AG04449 (cell line): Measurements from ENCODE around the gene SMKR1.

Source experiments
- CTCF ChIA-PET: fragments of 350-600 bp; formaldehyde crosslinking; extraction: SDS; loops from one replicate; lab custom pipeline; 2021; ENCODE audit warnings: antibody characterized with exemption; lab: Yijun Ruan, JAX
- POLR2A ChIA-PET: fragments of 400-600, 350-600 bp; formaldehyde crosslinking; extraction: SDS; loops from one replicate; lab custom pipeline; 2020; ENCODE audit warnings: antibody characterized with exemption, inconsistent platforms; lab: Yijun Ruan, JAX
- DNase-seq: peaks from one replicate; pipeline ENCODE4 v3.0.0-alpha.2; 2010; ENCODE audit warnings: low read depth, low spot score
- H3K4me3 ChIP-seq: 2 replicates; pipeline ENCODE4 v1.5.1; 2011; ENCODE audit warnings: low read depth, mild to moderate bottlenecking, control low read depth, low read length
- TF ChIP-seq, protein P1 (sequence below): IDR thresholded peaks from one replicate; pipeline ENCODE4 v1.5.1; 2011; ENCODE audit warnings: mild to moderate bottlenecking, moderate library complexity, low read length, control low read depth, inconsistent platforms; ENCODE audit not compliant: insufficient read depth; ENCODE audit errors: missing control alignments

SMKR1 gene

DNA sequence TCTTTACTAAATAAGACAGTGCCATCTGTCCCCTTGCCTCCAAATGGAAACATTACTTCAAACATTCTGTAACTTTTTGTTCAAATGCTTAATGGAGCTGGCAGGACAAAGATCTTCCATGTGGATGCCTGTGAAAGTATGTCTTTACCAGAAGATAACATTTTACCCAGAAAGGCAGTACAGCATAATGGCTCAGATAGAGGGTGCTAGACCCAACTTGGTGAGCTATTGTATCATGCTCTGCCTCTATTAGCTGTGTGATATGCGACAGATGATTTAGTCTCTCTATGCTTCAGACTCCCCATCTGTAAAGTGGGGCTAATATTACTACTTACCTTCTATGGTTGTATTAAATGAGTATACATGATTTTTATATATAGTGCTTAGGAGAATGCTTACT, 8.8 kb upstream of the SMKR1 start:
- no peak for DNase-seq
- ChIA-PET POLR2A (no interaction called here), CTCF (interaction anchor here (0.5 to 1.3 kb wide), 2 partner anchors 115 to 275 kb away, joined by 3 to 4 read pairs; no protein-coding TSS in a partner anchor)

DNA sequence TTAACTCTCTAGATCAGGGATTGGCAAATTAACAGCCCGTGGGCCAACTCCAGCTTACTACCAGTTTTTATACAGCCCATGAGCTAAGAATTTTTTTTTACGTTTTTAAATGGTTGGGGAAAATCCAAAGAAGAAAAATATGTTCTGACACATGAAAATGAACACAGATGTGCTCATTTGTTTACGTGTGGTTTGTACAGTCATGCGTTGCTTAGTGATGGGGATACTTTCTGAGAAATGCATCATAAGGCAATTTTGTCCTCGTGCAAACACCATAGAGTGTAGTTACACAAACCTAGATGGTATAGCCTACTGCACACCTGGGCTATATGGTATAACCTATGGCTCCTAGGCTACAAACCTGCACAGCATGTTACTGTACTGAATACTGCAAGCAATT, 8.3 kb upstream of the SMKR1 start:
- ChIA-PET CTCF (interaction anchor here (0.5 to 1.3 kb wide), 2 partner anchors 115 to 275 kb away, joined by 3 to 4 read pairs; no protein-coding TSS in a partner anchor), POLR2A (no interaction called here)
- peak; percentile 71 for DNase-seq
- H3K4me3 ChIP-seq, result no peak overlapping the region
- TF ChIP-seq, protein P1, sequence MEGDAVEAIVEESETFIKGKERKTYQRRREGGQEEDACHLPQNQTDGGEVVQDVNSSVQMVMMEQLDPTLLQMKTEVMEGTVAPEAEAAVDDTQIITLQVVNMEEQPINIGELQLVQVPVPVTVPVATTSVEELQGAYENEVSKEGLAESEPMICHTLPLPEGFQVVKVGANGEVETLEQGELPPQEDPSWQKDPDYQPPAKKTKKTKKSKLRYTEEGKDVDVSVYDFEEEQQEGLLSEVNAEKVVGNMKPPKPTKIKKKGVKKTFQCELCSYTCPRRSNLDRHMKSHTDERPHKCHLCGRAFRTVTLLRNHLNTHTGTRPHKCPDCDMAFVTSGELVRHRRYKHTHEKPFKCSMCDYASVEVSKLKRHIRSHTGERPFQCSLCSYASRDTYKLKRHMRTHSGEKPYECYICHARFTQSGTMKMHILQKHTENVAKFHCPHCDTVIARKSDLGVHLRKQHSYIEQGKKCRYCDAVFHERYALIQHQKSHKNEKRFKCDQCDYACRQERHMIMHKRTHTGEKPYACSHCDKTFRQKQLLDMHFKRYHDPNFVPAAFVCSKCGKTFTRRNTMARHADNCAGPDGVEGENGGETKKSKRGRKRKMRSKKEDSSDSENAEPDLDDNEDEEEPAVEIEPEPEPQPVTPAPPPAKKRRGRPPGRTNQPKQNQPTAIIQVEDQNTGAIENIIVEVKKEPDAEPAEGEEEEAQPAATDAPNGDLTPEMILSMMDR, result no peak

More for the DNA sequence above, 8.8 kb upstream of the SMKR1 start:
- H3K4me3 ChIP-seq, result no peak overlapping the region
- TF ChIP-seq, protein P1, result peak; percentile 32

DNA sequence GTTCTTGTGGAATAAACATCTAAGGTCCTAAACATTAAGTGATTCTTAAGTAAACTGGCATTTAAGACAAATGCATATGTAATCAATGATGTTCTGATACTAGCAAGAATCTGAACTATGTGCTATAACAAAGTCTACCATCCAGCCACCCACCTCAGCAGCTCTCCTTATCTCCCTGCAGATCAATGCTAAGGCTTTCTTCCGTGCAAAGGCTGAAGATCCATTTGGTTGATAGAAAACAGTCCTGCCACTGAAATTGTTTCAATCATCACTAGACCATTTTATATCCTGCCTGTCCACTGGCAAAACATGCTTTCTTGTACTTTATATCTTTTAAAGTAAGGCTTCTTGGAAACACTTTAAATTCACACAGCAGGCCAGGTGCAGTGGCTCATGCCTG, 6.3 kb upstream of the SMKR1 start:
- no peak overlapping the region for H3K4me3 ChIP-seq
- ChIA-PET CTCF (interaction anchor here (0.9 kb wide), 1 partner anchor 128 kb away, joined by 4 read pairs; no protein-coding TSS in a partner anchor), POLR2A (no interaction called here)
- no peak for DNase-seq
- TF ChIP-seq, protein P1, result no peak

DNA sequence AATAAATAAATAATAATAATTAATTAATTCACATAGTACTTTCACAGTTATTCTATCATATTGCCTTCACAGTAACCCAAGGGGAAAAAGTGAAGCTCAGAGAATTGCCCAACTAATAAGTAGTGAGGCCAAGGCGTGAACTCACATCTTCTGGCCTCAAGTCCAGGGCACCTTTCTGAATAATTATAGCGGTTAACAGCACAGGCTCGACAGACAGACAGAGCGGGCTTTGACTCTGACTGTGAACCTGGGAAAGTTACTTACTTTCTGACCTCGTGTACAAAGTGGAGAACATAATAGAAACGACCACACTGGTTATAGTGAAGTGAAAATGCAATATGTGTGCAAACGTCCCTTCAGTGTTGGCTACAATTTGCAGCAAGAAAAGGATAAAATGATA, 5.7 kb upstream of the SMKR1 start:
- POLR2A ChIA-PET, result no interaction called here
- H3K4me3 ChIP-seq, result no peak overlapping the region
- DNase-seq, result no peak
- CTCF ChIA-PET, result interaction anchor here (0.9 kb wide), 1 partner anchor 129 kb away, joined by 4 read pairs; no protein-coding TSS in a partner anchor
- TF ChIP-seq, protein P1, result no peak

DNA sequence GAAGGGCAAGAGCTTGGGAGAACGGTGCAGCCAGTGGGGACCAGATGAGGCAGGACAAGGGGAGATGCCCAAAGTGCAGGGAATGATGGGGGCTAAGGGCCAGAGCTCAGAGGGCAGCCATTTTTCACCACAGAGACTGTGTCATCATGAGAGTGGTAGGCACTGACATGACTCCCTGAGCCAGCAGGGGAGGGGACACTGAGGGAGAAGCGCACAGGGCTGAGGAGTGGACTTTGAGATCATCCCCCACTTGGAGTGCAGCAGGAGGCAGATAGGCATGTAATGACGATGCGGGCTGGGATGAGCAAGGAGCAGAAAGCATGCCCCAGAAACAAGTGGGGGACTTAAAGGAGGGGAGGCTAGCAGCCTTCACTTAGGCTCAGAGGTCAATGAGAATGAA, 5.2 kb upstream of the SMKR1 start:
- DNase-seq, result no peak
- CTCF ChIA-PET, result no interaction called here
- TF ChIP-seq, protein P1, result no peak
- H3K4me3 ChIP-seq, result no peak overlapping the region
- POLR2A ChIA-PET, result no interaction called here

DNA sequence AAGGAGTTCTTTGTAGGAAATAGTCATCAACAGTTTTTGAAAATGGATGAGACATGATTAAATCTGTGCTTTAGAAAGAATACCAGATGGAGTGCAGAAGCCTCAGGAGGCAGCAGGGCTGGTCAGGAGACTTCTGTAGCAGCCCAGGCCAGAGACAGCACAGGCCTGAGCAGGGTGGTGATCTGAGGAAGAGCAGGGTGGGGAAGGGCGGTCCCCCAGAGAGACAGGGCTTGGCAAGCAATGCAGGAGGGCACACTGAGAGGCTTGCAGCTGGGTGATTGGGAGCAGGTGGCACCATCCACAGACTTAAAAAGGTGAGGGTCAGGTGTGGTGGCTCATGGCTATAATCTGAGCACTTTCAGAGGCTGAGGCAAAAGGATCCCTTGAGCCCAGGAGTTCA, 4.3 kb upstream of the SMKR1 start:
- no peak for DNase-seq
- no peak overlapping the region for H3K4me3 ChIP-seq
- CTCF ChIA-PET, result interaction anchor here (0.6 to 1.2 kb wide), 2 partner anchors 8 to 132 kb away, joined by 3 read pairs; no protein-coding TSS in a partner anchor
- TF ChIP-seq, protein P1, result no peak
- POLR2A ChIA-PET, result no interaction called here
